Stimulated activated CD4-positive, alpha-beta T cell treated with anti-CD3 and anti-CD28 coated beads, Interleukin-4, amount 100 ng/mL, for 24 hours (primary cell): ENCODE data around the gene HSPA8.

Experiments
- DNase-seq: peaks from one replicate; pipeline ENCODE4 v3.0.0-alpha.2; 2020

Gene HSPA8

DNA sequence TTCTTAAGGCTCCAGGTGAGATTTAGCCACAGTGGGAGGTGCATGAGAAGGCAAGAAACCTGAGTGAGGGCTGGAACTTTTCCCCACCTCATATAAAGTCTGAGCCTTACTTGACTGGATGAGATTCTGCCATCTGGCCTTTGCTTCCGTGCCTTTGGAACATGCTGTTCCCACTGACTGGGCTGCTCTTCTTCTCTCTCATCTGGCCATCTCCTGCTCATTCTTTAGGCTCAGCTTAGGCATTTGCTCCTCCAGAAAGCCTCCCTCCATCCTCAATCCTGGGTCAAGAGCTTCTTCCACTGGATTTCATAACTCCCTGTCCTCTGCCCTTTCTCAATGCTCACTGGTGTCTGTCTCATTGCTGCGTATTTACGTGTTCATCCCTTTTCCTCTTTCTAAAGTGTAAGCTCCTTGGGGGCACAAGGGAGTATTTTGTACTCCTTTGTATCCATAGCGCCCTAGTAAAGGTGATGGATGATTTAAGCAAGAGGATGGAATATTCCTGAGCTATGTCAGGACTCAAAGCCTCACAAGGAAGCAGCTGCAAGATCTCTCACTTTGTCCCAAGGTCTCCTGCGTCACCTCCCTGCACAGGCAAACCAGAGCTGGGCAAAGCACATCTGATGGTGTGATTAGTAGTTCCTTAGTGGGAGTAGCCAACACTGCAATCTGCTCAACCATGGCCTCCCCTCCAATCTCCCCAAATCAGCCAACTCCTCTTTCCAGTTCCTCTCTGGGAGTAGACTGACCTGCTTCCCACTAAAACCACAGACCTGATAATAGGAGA is 15.3 kb downstream of the HSPA8 start:
- DNase-seq = no peak

DNA sequence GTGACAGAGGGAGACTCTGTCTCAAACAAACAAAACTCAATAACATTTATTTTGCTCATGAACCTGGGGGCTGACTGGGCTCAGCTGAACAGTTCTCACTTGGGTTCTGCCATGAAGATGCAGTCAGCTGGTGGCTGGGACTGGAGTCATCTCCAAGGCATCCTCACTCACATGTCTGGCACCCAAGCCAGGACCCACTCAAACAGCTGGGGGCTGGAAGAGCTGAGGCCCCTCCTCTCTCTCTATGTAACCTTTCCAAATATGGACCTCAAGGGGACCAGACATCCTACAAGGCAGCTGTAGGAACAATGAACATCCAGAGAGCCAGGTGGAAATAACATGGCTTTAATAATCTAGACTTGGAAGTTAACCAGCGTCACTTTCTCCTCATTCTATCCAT is 16.8 kb downstream of the HSPA8 start:
- no peak for DNase-seq

DNA sequence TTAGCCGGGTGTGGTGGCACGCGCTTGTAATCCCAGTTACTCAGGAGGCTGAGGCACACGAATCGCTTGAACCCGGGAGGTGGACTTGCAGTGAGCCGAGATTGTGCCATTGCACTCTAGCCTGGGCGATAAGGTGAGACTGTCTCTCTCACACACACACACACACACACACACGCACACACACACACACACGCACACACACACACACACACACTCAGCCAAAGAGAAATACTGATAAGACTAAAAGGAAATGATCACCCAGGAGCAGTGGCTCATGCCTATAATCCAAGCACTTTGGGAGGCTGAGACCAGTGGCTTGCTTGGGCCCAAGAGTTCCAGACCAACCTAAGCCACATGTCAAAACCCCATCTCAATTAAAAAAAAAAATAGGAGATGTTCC is 20.8 kb downstream of the HSPA8 start:
- no peak for DNase-seq

DNA sequence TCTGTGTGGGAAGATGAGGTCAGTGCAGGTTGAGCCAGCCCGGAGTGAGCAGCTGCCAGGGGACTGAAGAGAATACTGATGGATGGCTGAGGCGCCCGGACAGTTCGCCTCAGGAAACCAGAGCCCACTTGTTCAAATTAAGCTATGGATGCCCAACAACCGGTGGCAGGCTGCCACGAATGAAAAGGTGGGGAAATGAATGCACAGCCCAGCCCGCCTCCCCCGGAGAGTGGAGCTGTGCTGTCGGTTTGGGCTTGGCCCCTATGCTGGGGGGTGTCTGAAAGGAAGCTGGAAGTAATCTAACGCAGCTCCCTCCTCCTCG is 21.9 kb downstream of the HSPA8 start:
- no peak for DNase-seq

DNA sequence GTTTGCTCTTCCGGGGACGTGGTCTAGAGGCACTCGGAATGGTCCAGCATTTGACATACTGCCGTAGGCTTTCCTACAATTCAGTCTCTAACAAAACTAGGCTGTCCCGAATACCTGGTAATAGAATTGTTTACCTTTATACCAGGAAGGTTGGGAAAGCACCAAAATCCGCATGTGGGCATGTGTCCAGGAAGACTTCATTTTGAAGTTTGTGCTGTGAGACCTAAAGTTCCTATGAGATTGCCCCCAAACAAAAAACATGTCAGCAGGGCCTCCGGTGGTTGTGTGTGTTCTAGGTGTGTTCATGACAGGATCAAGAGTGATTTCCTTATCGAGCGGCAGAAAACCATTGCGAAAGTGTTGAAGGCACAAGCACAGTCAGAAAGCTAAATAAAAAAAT is 26.1 kb downstream of the HSPA8 start:
- DNase-seq = no peak

DNA sequence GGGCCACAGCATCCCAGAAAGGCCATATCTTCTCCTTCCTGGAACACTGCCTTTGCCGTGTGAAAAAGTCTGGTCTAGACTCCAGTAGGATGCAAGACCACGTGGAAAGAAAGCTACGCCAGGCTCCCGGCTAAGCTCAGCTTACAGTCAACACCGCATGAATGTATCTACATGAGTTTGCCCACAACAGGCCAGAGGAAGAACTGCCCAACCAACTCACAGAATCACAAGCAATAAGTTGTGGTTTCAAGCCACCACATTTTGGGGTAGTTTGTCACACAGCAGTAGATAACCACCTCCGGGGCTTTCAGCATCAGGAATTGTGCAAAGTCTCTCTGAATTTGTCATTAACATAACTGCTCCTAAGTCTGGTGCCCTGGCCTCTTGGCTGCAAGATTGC is 27.3 kb downstream of the HSPA8 start:
- DNase-seq = no peak

DNA sequence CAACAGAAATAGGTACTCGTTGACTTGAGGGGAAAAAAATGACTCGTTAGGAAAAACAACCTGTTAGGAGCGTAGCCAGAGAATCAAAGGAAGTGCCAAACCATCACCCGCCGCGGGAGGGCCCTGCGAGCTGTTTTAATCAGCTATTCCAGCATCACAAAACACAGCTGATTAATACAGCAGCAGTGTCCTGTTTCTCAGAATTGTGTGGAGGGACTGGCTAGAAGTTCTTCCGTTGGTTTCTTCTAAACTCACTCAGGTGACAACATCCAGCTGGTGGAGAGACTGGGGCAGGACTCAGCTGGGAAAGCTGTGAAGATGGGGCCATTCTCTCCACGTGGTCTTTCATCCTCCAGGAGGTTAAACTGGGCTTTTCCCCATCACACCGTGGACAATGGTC is 28.0 kb downstream of the HSPA8 start:
- DNase-seq = no peak

DNA sequence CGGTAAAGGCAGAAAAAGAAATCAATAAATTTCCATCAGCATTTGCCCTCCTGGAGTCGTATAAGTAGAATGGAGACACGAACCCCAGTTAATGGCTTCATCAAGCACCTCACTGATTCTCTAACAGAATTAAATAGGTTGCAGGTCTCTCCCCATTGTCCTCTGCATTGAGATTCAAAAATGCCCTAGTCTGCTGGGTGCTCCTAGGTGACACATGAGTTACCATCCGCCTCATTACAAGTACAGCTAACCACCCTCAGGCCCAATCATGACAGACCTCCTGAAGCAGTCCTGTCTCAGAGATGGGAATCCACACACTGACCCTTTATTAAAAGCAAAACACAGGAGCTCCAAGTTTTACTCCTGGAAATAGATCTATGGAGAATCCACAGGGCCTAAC is 31.4 kb downstream of the HSPA8 start:
- no peak for DNase-seq

DNA sequence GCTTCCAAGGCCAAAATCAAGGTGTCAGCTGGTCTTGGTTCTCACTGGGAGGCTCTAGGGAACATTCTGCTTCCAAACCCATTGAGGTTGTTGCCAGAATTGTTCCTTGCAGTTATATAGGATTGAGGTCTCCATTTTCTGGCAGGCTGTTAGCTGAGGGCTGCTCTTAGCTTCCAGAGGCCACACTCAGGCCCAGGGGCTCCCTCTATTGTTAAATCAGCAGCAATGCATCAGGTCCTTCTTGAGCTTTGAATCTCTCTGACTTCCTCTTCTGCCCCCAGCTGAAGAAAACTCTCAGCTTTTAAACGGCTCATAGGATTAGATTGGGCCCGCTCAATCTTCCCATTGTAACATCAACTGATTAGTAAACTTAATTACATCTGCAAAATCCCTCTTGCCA is 41.0 kb downstream of the HSPA8 start:
- peak; percentile 23 for DNase-seq

DNA sequence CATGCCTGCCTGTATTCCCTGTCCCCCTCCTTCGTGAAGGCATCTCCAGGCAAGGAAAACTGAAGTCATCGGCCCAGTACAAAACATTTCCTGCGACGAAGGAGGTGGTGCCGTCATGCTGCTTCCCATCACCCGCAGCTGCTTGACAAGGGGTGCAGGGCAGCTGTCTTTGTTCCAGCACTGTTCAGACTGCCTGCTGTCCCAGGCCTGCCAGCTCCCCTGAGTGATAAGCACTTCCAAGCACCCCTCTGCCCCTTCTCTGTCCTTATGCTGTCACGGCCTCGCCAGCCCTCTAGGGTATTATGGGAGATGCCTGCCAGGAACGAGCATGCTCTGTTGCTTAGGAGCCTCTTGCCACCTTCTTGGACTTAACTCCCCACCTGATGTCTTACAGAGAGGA is 43.2 kb downstream of the HSPA8 start:
- DNase-seq = no peak

DNA sequence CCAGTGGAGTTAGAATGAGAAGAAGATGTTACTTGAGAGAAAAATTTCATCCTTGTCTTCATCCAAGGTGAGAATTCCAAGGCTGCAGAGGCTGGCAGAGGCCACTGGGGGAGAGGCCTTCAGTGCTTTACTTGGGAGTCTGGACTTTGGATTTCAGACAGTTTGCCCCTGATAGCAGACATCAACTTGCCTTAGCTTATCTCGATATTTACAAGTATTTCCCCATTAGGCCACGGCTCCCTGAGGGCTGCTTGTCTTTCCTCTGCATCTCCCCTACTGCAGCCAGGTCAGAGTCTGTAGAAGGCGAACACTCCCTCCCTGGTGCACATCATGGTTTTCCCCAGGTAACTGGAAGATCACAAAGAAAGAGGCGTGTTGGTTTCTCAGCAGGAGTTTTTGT is 50.4 kb downstream of the HSPA8 start:
- no peak for DNase-seq
